Liver (tissue), 9 donors: ENCODE data around the gene ADAMTS19. TPM values are rescaled to one million over a fixed set of nuclear protein-coding genes. Genes with fewer than 3 reads are reported as not detected.

Experiments
- DNase-seq: peaks from one replicate; pipeline ENCODE4 v3.0.0-alpha.2; 2017; ENCODE audit warnings: low spot score
- H3K27ac ChIP-seq, 2 donors: one replicate each; pipeline ENCODE4 v1.7.0; 2013; ENCODE audit warnings: inconsistent platforms in 2 of 2, low read length in 2 of 2, control low read depth in 1 of 2, low read depth in 1 of 2, mild to moderate bottlenecking in 1 of 2
- H3K27me3 ChIP-seq, 4 donors: one replicate each; pipeline versions ENCODE4 v1.6.1 to v1.7.0; 2013; ENCODE audit warnings: low read length in 3 of 4, inconsistent platforms in 1 of 4, mild to moderate bottlenecking in 1 of 4, moderate library complexity in 1 of 4; ENCODE audit not compliant: control insufficient read depth in 4 of 4, insufficient read depth in 4 of 4
- H3K36me3 ChIP-seq, 4 donors: one replicate each; pipeline versions ENCODE4 v1.6.1 to v1.7.0; 2013; ENCODE audit warnings: low read length in 3 of 4, mild to moderate bottlenecking in 3 of 4, low read depth in 1 of 4, moderate library complexity in 1 of 4; ENCODE audit not compliant: control insufficient read depth in 4 of 4, insufficient read depth in 3 of 4
- H3K4me1 ChIP-seq, 4 donors: one replicate each; pipeline versions ENCODE4 v1.6.1 to v1.7.0; 2013; ENCODE audit warnings: low read length in 3 of 4, mild to moderate bottlenecking in 3 of 4, moderate library complexity in 1 of 4; ENCODE audit not compliant: control insufficient read depth in 4 of 4, insufficient read depth in 4 of 4
- H3K4me3 ChIP-seq, 3 donors: one replicate each; pipeline versions ENCODE4 v1.6.1 to v1.7.0; 2013; ENCODE audit warnings: low read length in 3 of 3, control low read depth in 1 of 3, low read depth in 1 of 3, mild to moderate bottlenecking in 1 of 3
- H3K9ac ChIP-seq, 2 donors: one replicate each; pipeline ENCODE4 v1.7.0; 2013; ENCODE audit warnings: low read length in 2 of 2, mild to moderate bottlenecking in 2 of 2, moderate library complexity in 2 of 2, control low read depth in 1 of 2, low read depth in 1 of 2
- H3K9me3 ChIP-seq, 4 donors: one replicate each; pipeline versions ENCODE4 v1.6.1 to v1.7.0; 2013; ENCODE audit warnings: low read length in 3 of 4; ENCODE audit not compliant: control insufficient read depth in 4 of 4
- ATF3 ChIP-seq: IDR thresholded peaks from 2 replicates; pipeline ENCODE4 v1.6.1; 2016; ENCODE audit warnings: antibody characterized with exemption
- CTCF ChIP-seq: fragments of 150-350 bp; IDR thresholded peaks from 2 replicates; pipeline ENCODE4 v1.5.1; 2017; ENCODE audit warnings: improper control_type of control experiment, low read depth, low read length; ENCODE audit not compliant: missing input control
- EGR1 ChIP-seq, 2 donors: IDR thresholded peaks; 2 replicates each; pipeline ENCODE4 v1.6.1; 2016 to 2018; ENCODE audit warnings: antibody characterized with exemption in 2 of 2, low read depth in 2 of 2
- FOXA1 ChIP-seq: IDR thresholded peaks from 2 replicates; pipeline ENCODE4 v1.6.1; 2016; ENCODE audit warnings: antibody characterized with exemption
- FOXA2 ChIP-seq: IDR thresholded peaks from 2 replicates; pipeline ENCODE4 v1.6.1; 2016; ENCODE audit warnings: antibody characterized with exemption
- GABPA ChIP-seq, 2 donors: IDR thresholded peaks in 1 of 2; conservative IDR thresholded peaks in 1 of 2; 2 replicates each; pipeline ENCODE4 v1.6.1; 2016; ENCODE audit warnings: antibody characterized with exemption in 2 of 2, mild to moderate bottlenecking in 1 of 2, moderate library complexity in 1 of 2
- HNF4A ChIP-seq, 2 donors: conservative IDR thresholded peaks; 2 replicates each; pipeline ENCODE4 v1.6.1; 2016; ENCODE audit warnings: antibody characterized with exemption in 2 of 2, mild to moderate bottlenecking in 2 of 2
- HNF4G ChIP-seq: IDR thresholded peaks from 2 replicates; pipeline ENCODE4 v1.6.1; 2016; ENCODE audit warnings: antibody characterized with exemption
- JUND ChIP-seq, 2 donors: IDR thresholded peaks; 2 replicates each; pipeline ENCODE4 v1.6.1; 2016; ENCODE audit warnings: antibody characterized with exemption in 2 of 2
- MAX ChIP-seq: IDR thresholded peaks from 2 replicates; pipeline ENCODE4 v1.6.1; 2016; ENCODE audit warnings: antibody characterized with exemption
- NR2F2 ChIP-seq: IDR thresholded peaks from 2 replicates; pipeline ENCODE4 v1.6.1; 2016; ENCODE audit warnings: antibody characterized with exemption
- RAD21 ChIP-seq, 2 donors: IDR thresholded peaks; 2 replicates each; pipeline ENCODE4 v1.6.1; 2016; ENCODE audit warnings: antibody characterized with exemption in 2 of 2, mild to moderate bottlenecking in 2 of 2
- RXRA ChIP-seq, 2 donors: IDR thresholded peaks; 2 replicates each; pipeline ENCODE4 v1.6.1; 2017 to 2018; ENCODE audit warnings: antibody characterized with exemption in 2 of 2, mild to moderate bottlenecking in 1 of 2
- SP1 ChIP-seq: IDR thresholded peaks from 2 replicates; pipeline ENCODE4 v1.6.1; 2018; ENCODE audit warnings: antibody characterized with exemption, mild to moderate bottlenecking
- TAF1 ChIP-seq: conservative IDR thresholded peaks from 2 replicates; pipeline ENCODE4 v1.6.1; 2016; ENCODE audit warnings: antibody characterized with exemption, mild to moderate bottlenecking
- YY1 ChIP-seq: IDR thresholded peaks from 2 replicates; pipeline ENCODE4 v1.6.1; 2016; ENCODE audit warnings: antibody characterized with exemption, mild to moderate bottlenecking
- WGBS: extraction: QIAGEN DNeasy Blood & Tissue Kit; methylation state at CpG from one replicate; pipeline ENCODE4 v1.1.7; 2013; 5-methylcytosine and 5-hydroxymethylcytosine counted together
- polyA plus RNA-seq, 2 donors: library from polyadenylated mRNA; stranded (reverse) in 1 of 2; unstranded in 1 of 2; fragments of 200-250 nt in 1 of 2; fragments of >200 nt in 1 of 2; fragmentation: Nextera tagmentation in 1 of 2; extraction: Ambion mirVana in 1 of 2; gene quantifications; one replicate each; pipeline versions ENCODE4 v1.2.1 to v1.2.3, GENCODE V29; 2013 to 2015
- total RNA-seq, 2 donors: library from RNA; depleted of rRNA; stranded (reverse); fragments of >200 nt; gene quantifications; one replicate each; pipeline ENCODE4 v1.2.3, GENCODE V29; 2014
- TF ChIP-seq, protein P1 (sequence below): IDR thresholded peaks from 2 replicates; pipeline ENCODE4 v1.6.1; 2016; ENCODE audit warnings: antibody characterized with exemption
- TF ChIP-seq, protein P2 (sequence below): IDR thresholded peaks from 2 replicates; pipeline ENCODE4 v1.6.1; 2016; ENCODE audit warnings: antibody characterized with exemption, mild to moderate bottlenecking
- donor health status: healthy.
- donor health status: healthy.
- donor health status: healthy.
- donor health status: healthy.
- donor health status: healthy.

Gene ADAMTS19
- total and polyA plus RNA-seq, 4 donors, result 0.09 TPM; not detected in 3

GRCh38 chr5:129698661-129699060 is 238.6 kb downstream of the ADAMTS19 start:
- Histone ChIP-seq H3K9me3 (no peaks in the 10 kb centered on the region), H3K4me1 (no peaks in the 10 kb centered on the region), H3K9ac (no peak overlapping the region), H3K36me3 (no peaks in the 10 kb centered on the region), H3K27me3 (no peaks in the 10 kb centered on the region), H3K27ac (no peak overlapping the region), H3K4me3 (no peak overlapping the region)
- no peak for DNase-seq
- TF ChIP-seq NR2F2, result no peak
- no peak for TF ChIP-seq RXRA (IDR thresholded peaks at IDR 0.05)
- TF ChIP-seq, protein P1, sequence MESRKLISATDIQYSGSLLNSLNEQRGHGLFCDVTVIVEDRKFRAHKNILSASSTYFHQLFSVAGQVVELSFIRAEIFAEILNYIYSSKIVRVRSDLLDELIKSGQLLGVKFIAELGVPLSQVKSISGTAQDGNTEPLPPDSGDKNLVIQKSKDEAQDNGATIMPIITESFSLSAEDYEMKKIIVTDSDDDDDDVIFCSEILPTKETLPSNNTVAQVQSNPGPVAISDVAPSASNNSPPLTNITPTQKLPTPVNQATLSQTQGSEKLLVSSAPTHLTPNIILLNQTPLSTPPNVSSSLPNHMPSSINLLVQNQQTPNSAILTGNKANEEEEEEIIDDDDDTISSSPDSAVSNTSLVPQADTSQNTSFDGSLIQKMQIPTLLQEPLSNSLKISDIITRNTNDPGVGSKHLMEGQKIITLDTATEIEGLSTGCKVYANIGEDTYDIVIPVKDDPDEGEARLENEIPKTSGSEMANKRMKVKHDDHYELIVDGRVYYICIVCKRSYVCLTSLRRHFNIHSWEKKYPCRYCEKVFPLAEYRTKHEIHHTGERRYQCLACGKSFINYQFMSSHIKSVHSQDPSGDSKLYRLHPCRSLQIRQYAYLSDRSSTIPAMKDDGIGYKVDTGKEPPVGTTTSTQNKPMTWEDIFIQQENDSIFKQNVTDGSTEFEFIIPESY, result no peak
- TF ChIP-seq RAD21 (IDR thresholded peaks at IDR 0.05), result no peak
- no peak for TF ChIP-seq JUND (IDR thresholded peaks at IDR 0.05)
- no peak for TF ChIP-seq GABPA (IDR thresholded peaks at IDR 0.05 in 1 of 2, conservative IDR thresholded peaks at IDR 0.05 in 1 of 2)
- no peak for TF ChIP-seq SP1
- no peak for TF ChIP-seq HNF4A (conservative IDR thresholded peaks at IDR 0.05)
- no peak for TF ChIP-seq FOXA2
- TF ChIP-seq, protein P2, sequence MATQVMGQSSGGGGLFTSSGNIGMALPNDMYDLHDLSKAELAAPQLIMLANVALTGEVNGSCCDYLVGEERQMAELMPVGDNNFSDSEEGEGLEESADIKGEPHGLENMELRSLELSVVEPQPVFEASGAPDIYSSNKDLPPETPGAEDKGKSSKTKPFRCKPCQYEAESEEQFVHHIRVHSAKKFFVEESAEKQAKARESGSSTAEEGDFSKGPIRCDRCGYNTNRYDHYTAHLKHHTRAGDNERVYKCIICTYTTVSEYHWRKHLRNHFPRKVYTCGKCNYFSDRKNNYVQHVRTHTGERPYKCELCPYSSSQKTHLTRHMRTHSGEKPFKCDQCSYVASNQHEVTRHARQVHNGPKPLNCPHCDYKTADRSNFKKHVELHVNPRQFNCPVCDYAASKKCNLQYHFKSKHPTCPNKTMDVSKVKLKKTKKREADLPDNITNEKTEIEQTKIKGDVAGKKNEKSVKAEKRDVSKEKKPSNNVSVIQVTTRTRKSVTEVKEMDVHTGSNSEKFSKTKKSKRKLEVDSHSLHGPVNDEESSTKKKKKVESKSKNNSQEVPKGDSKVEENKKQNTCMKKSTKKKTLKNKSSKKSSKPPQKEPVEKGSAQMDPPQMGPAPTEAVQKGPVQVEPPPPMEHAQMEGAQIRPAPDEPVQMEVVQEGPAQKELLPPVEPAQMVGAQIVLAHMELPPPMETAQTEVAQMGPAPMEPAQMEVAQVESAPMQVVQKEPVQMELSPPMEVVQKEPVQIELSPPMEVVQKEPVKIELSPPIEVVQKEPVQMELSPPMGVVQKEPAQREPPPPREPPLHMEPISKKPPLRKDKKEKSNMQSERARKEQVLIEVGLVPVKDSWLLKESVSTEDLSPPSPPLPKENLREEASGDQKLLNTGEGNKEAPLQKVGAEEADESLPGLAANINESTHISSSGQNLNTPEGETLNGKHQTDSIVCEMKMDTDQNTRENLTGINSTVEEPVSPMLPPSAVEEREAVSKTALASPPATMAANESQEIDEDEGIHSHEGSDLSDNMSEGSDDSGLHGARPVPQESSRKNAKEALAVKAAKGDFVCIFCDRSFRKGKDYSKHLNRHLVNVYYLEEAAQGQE, result no peak
- no peak for TF ChIP-seq ATF3
- no peak for TF ChIP-seq MAX

DNA sequence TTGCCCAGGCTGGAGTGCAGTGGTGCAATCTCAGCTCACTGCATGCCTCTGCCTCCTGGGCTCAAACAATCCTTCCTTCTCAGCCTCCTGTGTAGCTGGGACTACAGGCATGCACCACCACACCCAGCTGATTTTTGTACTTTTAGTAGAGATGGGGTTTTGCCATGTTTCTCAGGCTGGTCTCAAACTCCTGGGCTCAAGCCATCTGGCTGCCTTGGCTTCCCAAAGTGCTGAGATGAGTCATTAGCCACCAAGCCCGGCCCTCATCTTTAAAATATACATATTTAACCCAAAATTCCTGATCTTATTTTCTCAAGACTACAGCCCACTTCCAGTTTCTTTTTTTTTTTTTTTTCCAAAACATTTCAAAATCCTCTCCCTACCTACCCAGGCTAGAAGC is 256.1 kb downstream of the ADAMTS19 start:
- H3K36me3 ChIP-seq, result no peaks in the 10 kb centered on the region
- no peak for DNase-seq
- no peaks in the 10 kb centered on the region for H3K9me3 ChIP-seq
- H3K27me3 ChIP-seq, result no peaks in the 10 kb centered on the region
- H3K4me3 ChIP-seq, result no peak overlapping the region
- 56% methylated on average over 1 of the region's 1 CpG for WGBS
- H3K4me1 ChIP-seq, result no peaks in the 10 kb centered on the region
- no peak overlapping the region for H3K27ac ChIP-seq
- no peak overlapping the region for H3K9ac ChIP-seq
- TF ChIP-seq HNF4A (conservative IDR thresholded peaks at IDR 0.05), result no peak
- TF ChIP-seq, protein P2, result no peak
- TF ChIP-seq SP1, result no peak
- no peak for TF ChIP-seq CTCF
- no peak for TF ChIP-seq YY1
- TF ChIP-seq, protein P1, result no peak
- TF ChIP-seq ATF3, result no peak
- TF ChIP-seq EGR1 (IDR thresholded peaks at IDR 0.05; ENCODE audit: low read depth in 2 of 2), result no peak
- no peak for TF ChIP-seq TAF1
- no peak for TF ChIP-seq FOXA2
- TF ChIP-seq RXRA (IDR thresholded peaks at IDR 0.05), result no peak
- no peak for TF ChIP-seq GABPA (IDR thresholded peaks at IDR 0.05 in 1 of 2, conservative IDR thresholded peaks at IDR 0.05 in 1 of 2)
- no peak for TF ChIP-seq HNF4G
- TF ChIP-seq FOXA1, result no peak
- no peak for TF ChIP-seq JUND (IDR thresholded peaks at IDR 0.05)
- no peak for TF ChIP-seq NR2F2
